Loucy (cell line): Measurements from ENCODE around the gene SORCS1.

Experiments
- H2AFZ ChIP-seq: fragments of 200-600 bp; sonication (generic); 2 replicates; pipeline ENCODE4 v1.6.0; 2016; ENCODE audit warnings: antibody characterized with exemption, mild to moderate bottlenecking, low read length, moderate library complexity
- H3F3A ChIP-seq: fragments of 200-600 bp; 2 replicates; pipeline ENCODE4 v1.6.0; 2016; ENCODE audit warnings: antibody characterized with exemption, low read depth, mild to moderate bottlenecking
- H3K27me3 ChIP-seq: fragments of 200-600 bp; sonication (generic); 2 replicates; pipeline ENCODE4 v1.6.1; 2014; ENCODE audit warnings: low read length, mild to moderate bottlenecking; ENCODE audit not compliant: insufficient read depth, poor library complexity, severe bottlenecking
- H3K36me3 ChIP-seq: fragments of 200-600 bp; sonication (generic); 2 replicates; pipeline ENCODE4 v1.6.1; 2016; ENCODE audit warnings: low read length; ENCODE audit not compliant: insufficient read depth
- H3K4me1 ChIP-seq: fragments of 200-600 bp; sonication (generic); 2 replicates; pipeline ENCODE4 v1.5.1; 2014; ENCODE audit warnings: low read length, mild to moderate bottlenecking; ENCODE audit not compliant: insufficient read depth, poor library complexity, severe bottlenecking
- H3K4me2 ChIP-seq: fragments of 200-600 bp; sonication (generic); 2 replicates; pipeline ENCODE4 v1.6.0; 2014; ENCODE audit warnings: antibody characterized with exemption, low read length, low read depth, mild to moderate bottlenecking; ENCODE audit not compliant: poor library complexity, severe bottlenecking
- H3K4me3 ChIP-seq: fragments of 200-600 bp; sonication (generic); 2 replicates; pipeline ENCODE4 v1.5.1; 2014; ENCODE audit warnings: low read length, mild to moderate bottlenecking, mixed read lengths; ENCODE audit not compliant: poor library complexity, severe bottlenecking
- H3K79me2 ChIP-seq: fragments of 200-600 bp; sonication (generic); 2 replicates; pipeline ENCODE4 v1.6.1; 2014; ENCODE audit warnings: low read length; ENCODE audit not compliant: insufficient read depth
- H3K9ac ChIP-seq: fragments of 200-600 bp; sonication (generic); 2 replicates; pipeline ENCODE4 v1.6.0; 2014; ENCODE audit warnings: mild to moderate bottlenecking, low read depth, low read length, moderate library complexity; ENCODE audit not compliant: poor library complexity, severe bottlenecking
- H3K9me2 ChIP-seq: fragments of 200-600 bp; sonication (generic); replicated peaks from 2 replicates; pipeline ENCODE4 v1.6.1; 2016; ENCODE audit warnings: low read depth, low read length, mixed read lengths
- H3K9me3 ChIP-seq: fragments of 200-600 bp; sonication (generic); 2 replicates; pipeline ENCODE4 v1.6.1; 2014; ENCODE audit warnings: mild to moderate bottlenecking, antibody characterized with exemption, low read length, low read depth; ENCODE audit not compliant: insufficient read depth
- H4K20me1 ChIP-seq: fragments of 200-600 bp; sonication (generic); 2 replicates; pipeline ENCODE4 v1.6.0; 2014; ENCODE audit warnings: antibody characterized with exemption, low read length, mild to moderate bottlenecking; ENCODE audit not compliant: insufficient read depth, poor library complexity, severe bottlenecking
- EZH2phosphoT487 ChIP-seq: fragments of 200-600 bp; IDR thresholded peaks from 2 replicates; pipeline ENCODE4 v1.6.1; 2018; ENCODE audit warnings: antibody characterized with exemption, mild to moderate bottlenecking, moderate library complexity, borderline replicate concordance
- TF ChIP-seq, protein P1 (sequence below): fragments of 200-600 bp; sonication (generic); conservative IDR thresholded peaks from 2 replicates; pipeline ENCODE4 v1.5.1; 2014; ENCODE audit warnings: mild to moderate bottlenecking, antibody characterized with exemption, low read length

SORCS1 gene

GRCh38 chr10:107160866-107161265, 3.6 kb downstream of the SORCS1 start:
- no peak overlapping the region for H3K9ac ChIP-seq
- no peaks in the 10 kb centered on the region for H3K36me3 ChIP-seq
- no peaks in the 10 kb centered on the region for H3K79me2 ChIP-seq
- H3F3A ChIP-seq, result no peaks in the 10 kb centered on the region
- H3K9me2 ChIP-seq, result no peaks in the 10 kb centered on the region
- no peak overlapping the region for H3K4me3 ChIP-seq
- H3K9me3 ChIP-seq, result no peaks in the 10 kb centered on the region
- no peaks in the 10 kb centered on the region for H4K20me1 ChIP-seq
- no peaks in the 10 kb centered on the region for H3K27me3 ChIP-seq
- TF ChIP-seq, protein P1, sequence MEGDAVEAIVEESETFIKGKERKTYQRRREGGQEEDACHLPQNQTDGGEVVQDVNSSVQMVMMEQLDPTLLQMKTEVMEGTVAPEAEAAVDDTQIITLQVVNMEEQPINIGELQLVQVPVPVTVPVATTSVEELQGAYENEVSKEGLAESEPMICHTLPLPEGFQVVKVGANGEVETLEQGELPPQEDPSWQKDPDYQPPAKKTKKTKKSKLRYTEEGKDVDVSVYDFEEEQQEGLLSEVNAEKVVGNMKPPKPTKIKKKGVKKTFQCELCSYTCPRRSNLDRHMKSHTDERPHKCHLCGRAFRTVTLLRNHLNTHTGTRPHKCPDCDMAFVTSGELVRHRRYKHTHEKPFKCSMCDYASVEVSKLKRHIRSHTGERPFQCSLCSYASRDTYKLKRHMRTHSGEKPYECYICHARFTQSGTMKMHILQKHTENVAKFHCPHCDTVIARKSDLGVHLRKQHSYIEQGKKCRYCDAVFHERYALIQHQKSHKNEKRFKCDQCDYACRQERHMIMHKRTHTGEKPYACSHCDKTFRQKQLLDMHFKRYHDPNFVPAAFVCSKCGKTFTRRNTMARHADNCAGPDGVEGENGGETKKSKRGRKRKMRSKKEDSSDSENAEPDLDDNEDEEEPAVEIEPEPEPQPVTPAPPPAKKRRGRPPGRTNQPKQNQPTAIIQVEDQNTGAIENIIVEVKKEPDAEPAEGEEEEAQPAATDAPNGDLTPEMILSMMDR, result no peak
- H2AFZ ChIP-seq, result no peak overlapping the region
- H3K4me1 ChIP-seq, result no peaks in the 10 kb centered on the region
- H3K4me2 ChIP-seq, result no peak overlapping the region

GRCh38 chr10:107159871-107160270, 4.6 kb downstream of the SORCS1 start:
- Histone ChIP-seq H3K9me2 (no peaks in the 10 kb centered on the region), H3K4me2 (no peak overlapping the region), H3F3A (no peaks in the 10 kb centered on the region), H3K9me3 (no peaks in the 10 kb centered on the region), H4K20me1 (no peaks in the 10 kb centered on the region), H3K27me3 (no peaks in the 10 kb centered on the region), H3K4me1 (no peaks in the 10 kb centered on the region), H3K9ac (no peak overlapping the region), H2AFZ (no peak overlapping the region), H3K79me2 (no peaks in the 10 kb centered on the region), H3K4me3 (no peak overlapping the region), H3K36me3 (no peaks in the 10 kb centered on the region)
- TF ChIP-seq, protein P1, result no peak

DNA sequence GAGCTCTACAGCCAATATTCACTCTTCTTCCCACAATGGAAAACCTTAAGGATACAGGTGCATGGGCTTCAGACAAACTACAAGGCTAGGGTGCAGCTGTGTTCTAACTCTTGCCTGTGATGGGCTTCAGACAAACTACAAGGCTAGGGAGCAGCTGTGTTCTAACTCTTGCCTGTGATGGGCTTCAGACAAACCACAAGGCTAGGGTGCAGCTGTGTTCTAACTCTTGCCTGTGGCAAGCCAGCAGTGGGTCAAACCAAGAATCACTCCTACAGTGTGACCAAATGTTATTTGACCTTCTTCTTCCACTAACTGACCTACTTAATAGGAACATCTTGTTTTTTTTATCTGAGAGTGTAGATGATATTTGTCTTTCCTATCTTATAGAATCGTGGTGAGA, 7.4 kb downstream of the SORCS1 start:
- Histone ChIP-seq H3K4me2 (no peak overlapping the region), H4K20me1 (no peaks in the 10 kb centered on the region), H3K79me2 (no peaks in the 10 kb centered on the region), H3K9me2 (no peaks in the 10 kb centered on the region), H3K9me3 (no peaks in the 10 kb centered on the region), H3K27me3 (no peaks in the 10 kb centered on the region), H3K4me1 (no peaks in the 10 kb centered on the region), H3K4me3 (no peak overlapping the region), H3K9ac (no peak overlapping the region), H3K36me3 (no peaks in the 10 kb centered on the region), H3F3A (no peaks in the 10 kb centered on the region), H2AFZ (no peak overlapping the region)
- no peak for TF ChIP-seq EZH2phosphoT487
- TF ChIP-seq, protein P1, result no peak
